Neuronal stem cell (in vitro differentiated cells): ENCODE measurements around the gene DLG3.

Experiments
- DNase-seq: peaks from one replicate; pipeline ENCODE4 v3.0.0-alpha.2; 2013; ENCODE audit warnings: low spot score
- H2AFZ ChIP-seq: one replicate; pipeline ENCODE4 v1.6.1; 2013; ENCODE audit warnings: mild to moderate bottlenecking, low read length, inconsistent platforms
- H2AK5ac ChIP-seq: 2 replicates; pipeline ENCODE4 v1.6.1; 2013; ENCODE audit warnings: low read depth, mild to moderate bottlenecking, inconsistent platforms, low read length, moderate library complexity, mixed read lengths
- H2BK120ac ChIP-seq: 2 replicates; pipeline ENCODE4 v1.6.1; 2013; ENCODE audit warnings: low read depth, mild to moderate bottlenecking, inconsistent platforms, low read length, moderate library complexity, mixed read lengths
- H2BK12ac ChIP-seq: one replicate; pipeline ENCODE4 v1.6.1; 2013; ENCODE audit warnings: low read length, inconsistent platforms
- H2BK15ac ChIP-seq: 2 replicates; pipeline ENCODE4 v1.6.1; 2013; ENCODE audit warnings: mild to moderate bottlenecking, low read length, inconsistent platforms, mixed read lengths
- H2BK5ac ChIP-seq: one replicate; pipeline ENCODE4 v1.6.1; 2013; ENCODE audit warnings: inconsistent platforms, mild to moderate bottlenecking, low read length, moderate library complexity
- H3K14ac ChIP-seq: one replicate; pipeline ENCODE4 v1.6.1; 2013; ENCODE audit warnings: low read length, inconsistent platforms
- H3K18ac ChIP-seq: 2 replicates; pipeline ENCODE4 v1.6.1; 2013; ENCODE audit warnings: low read length, inconsistent platforms
- H3K23ac ChIP-seq: 2 replicates; pipeline ENCODE4 v1.6.1; 2013; ENCODE audit warnings: low read depth, mild to moderate bottlenecking, mixed read lengths, low read length, inconsistent platforms; ENCODE audit not compliant: poor library complexity
- H3K27ac ChIP-seq: replicated peaks from 3 replicates; pipeline ENCODE4 v1.5.1; 2013; ENCODE audit warnings: low read length, inconsistent platforms
- H3K27me3 ChIP-seq, 3 experiments: 2 replicates each; pipeline ENCODE4 v1.6.1; 2013; ENCODE audit warnings: low read length in 3 of 3, mild to moderate bottlenecking in 2 of 3, inconsistent platforms in 1 of 3, low read depth in 1 of 3, mixed read lengths in 1 of 3, moderate library complexity in 1 of 3; ENCODE audit not compliant: control insufficient read depth in 3 of 3, insufficient read depth in 3 of 3
- H3K36me3 ChIP-seq, 2 donors: replicated peaks in 1 of 2; 2 replicates each; pipeline ENCODE4 v1.6.1; 2013; ENCODE audit warnings: low read length in 2 of 2; ENCODE audit not compliant: control insufficient read depth in 2 of 2, insufficient read depth in 2 of 2
- H3K4ac ChIP-seq: 2 replicates; pipeline ENCODE4 v1.6.1; 2013; ENCODE audit warnings: inconsistent platforms, mild to moderate bottlenecking, low read length, moderate library complexity
- H3K4me1 ChIP-seq, 2 donors: 1 replicate in 1 of 2; 2 replicates in 1 of 2; pipeline ENCODE4 v1.6.1; 2013; ENCODE audit warnings: low read length in 2 of 2, low read depth in 1 of 2; ENCODE audit not compliant: control insufficient read depth in 2 of 2, insufficient read depth in 1 of 2
- H3K4me2 ChIP-seq: one replicate; pipeline ENCODE4 v1.6.1; 2013; ENCODE audit warnings: mild to moderate bottlenecking, low read length, inconsistent platforms; ENCODE audit not compliant: insufficient read depth, poor library complexity, severe bottlenecking
- H3K4me3 ChIP-seq, 2 donors: 2 replicates each; pipeline ENCODE4 v1.5.1; 2013; ENCODE audit warnings: low read length in 2 of 2, mild to moderate bottlenecking in 2 of 2, inconsistent platforms in 1 of 2, moderate library complexity in 1 of 2
- H3K79me1 ChIP-seq: one replicate; pipeline ENCODE4 v1.6.1; 2013; ENCODE audit warnings: low read depth, mild to moderate bottlenecking, inconsistent platforms, low read length, moderate library complexity
- H3K9ac ChIP-seq: one replicate; pipeline ENCODE4 v1.6.1; 2013; ENCODE audit warnings: mild to moderate bottlenecking, low read depth, low read length, inconsistent platforms; ENCODE audit not compliant: poor library complexity
- H3K9me3 ChIP-seq, 2 donors: replicated peaks in 1 of 2; 2 replicates each; pipeline versions ENCODE3 to v1.6.1; 2013; ENCODE audit warnings: low read length in 2 of 2, mild to moderate bottlenecking in 2 of 2, inconsistent platforms in 1 of 2, low read depth in 1 of 2, mixed read lengths in 1 of 2, moderate library complexity in 1 of 2; ENCODE audit not compliant: control insufficient read depth in 2 of 2, insufficient read depth in 1 of 2
- H4K8ac ChIP-seq: one replicate; pipeline ENCODE4 v1.6.1; 2013; ENCODE audit warnings: low read depth, mild to moderate bottlenecking, inconsistent platforms, low read length, moderate library complexity
- H4K91ac ChIP-seq: one replicate; pipeline ENCODE4 v1.6.1; 2013; ENCODE audit warnings: low read length, low read depth, mild to moderate bottlenecking, inconsistent platforms; ENCODE audit not compliant: poor library complexity
- WGBS, 2 donors: extraction: QIAGEN DNeasy Blood & Tissue Kit; methylation state at CpG; one replicate each; pipeline ENCODE4 v1.1.7; 2013; ENCODE audit warnings: missing lambda C conversion rate in 2 of 2, mixed read lengths in 1 of 2; ENCODE audit not compliant: insufficient read length in 2 of 2, insufficient replicate concordance in 1 of 2; ENCODE audit errors: extremely low coverage in 2 of 2; 5-methylcytosine and 5-hydroxymethylcytosine counted together

The DLG3 gene

DNA sequence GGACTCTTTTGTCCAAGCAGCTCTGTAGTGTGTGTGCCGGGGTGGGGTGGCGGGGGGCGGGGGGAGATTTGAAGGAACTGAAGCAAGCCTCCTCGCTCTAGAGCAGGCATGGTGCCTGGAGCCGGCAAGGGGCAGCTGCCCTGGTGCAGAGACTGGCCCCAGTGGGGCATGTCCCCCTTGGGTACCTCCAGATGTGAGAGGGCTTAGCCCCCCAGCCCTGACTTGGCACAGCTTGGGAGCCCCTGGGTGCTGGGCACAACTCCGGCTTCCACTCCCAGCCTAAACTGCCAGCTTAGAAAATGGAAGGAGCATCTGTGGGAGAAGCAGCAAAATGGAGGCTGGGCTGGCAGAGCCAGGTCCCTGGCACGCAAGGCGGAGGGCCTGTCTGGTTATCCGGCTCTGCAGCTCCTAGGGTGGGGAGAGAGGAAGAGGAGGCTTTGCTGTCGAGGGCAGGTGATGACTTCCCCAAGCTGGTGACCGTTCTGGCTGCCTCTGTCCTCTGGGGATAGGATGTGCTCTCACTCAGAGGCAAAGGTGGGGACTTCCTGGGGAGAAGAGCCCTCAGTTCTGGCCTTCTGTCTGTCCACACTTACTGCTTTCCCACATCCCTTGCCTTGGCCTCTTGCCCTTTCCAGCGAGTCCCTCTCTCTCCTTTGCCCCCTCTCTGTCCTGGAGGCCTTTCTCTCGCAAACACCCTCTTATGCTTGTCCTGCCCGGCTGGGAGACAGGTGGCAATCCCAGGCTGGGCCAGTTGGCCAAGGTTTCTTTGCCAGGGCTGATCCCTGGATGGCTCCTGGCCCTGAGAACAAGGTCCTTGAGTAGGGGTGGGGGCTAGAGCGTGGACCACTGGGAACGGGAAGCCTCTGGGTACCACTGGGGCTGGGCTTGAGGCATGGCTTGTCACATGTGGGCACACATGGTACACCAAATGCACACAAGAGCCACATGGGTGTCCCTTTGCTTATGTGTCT is 2.0 kb downstream of the DLG3 start:
- H3K18ac ChIP-seq: no peak overlapping the region
- no peak overlapping the region for H2BK5ac ChIP-seq
- no peaks in the 10 kb centered on the region for H3K79me1 ChIP-seq
- H3K9ac ChIP-seq: no peak overlapping the region
- no peak overlapping the region for H3K4me2 ChIP-seq
- no peak overlapping the region for H3K23ac ChIP-seq
- H4K91ac ChIP-seq: no peak overlapping the region
- no peak overlapping the region for H3K4me3 ChIP-seq
- H3K27ac ChIP-seq: no peak overlapping the region
- WGBS, 2 donors: no CpG with 5 or more reads among the region's 16 CpGs
- H3K4ac ChIP-seq: no peak overlapping the region
- peaks cover 0 to 35% (median 12%) of the 10 kb centered on the region in 3 experiments for H3K27me3 ChIP-seq
- H3K14ac ChIP-seq: no peak overlapping the region
- no peak overlapping the region for H2BK120ac ChIP-seq
- no peak overlapping the region for H2AK5ac ChIP-seq
- no peaks in the 10 kb centered on the region for H3K9me3 ChIP-seq
- H2BK12ac ChIP-seq: no peak overlapping the region
- H2BK15ac ChIP-seq: no peak overlapping the region
- no peak overlapping the region for H4K8ac ChIP-seq
- no peak for DNase-seq
- peaks cover 0 to 2% of the 10 kb centered on the region in 2 donors for H3K4me1 ChIP-seq
- no peaks in the 10 kb centered on the region for H3K36me3 ChIP-seq
- H2AFZ ChIP-seq: no peak overlapping the region

- H3K18ac ChIP-seq: no peak overlapping the region
- H3K4me2 ChIP-seq: no peak overlapping the region
- no peak overlapping the region for H2AK5ac ChIP-seq
- no peaks in the 10 kb centered on the region for H3K36me3 ChIP-seq
- H2BK120ac ChIP-seq: no peak overlapping the region
- no peak overlapping the region for H2BK15ac ChIP-seq
- no peak overlapping the region for H2BK5ac ChIP-seq
- H3K27ac ChIP-seq: no peak overlapping the region
- peak overlapping the region; percentile 21 for H3K9ac ChIP-seq
- H4K8ac ChIP-seq: no peak overlapping the region
- H3K27me3 ChIP-seq: peaks cover 0 to 29% (median 12%) of the 10 kb centered on the region in 3 experiments
- H3K23ac ChIP-seq: no peak overlapping the region
- no peaks in the 10 kb centered on the region for H3K79me1 ChIP-seq
- H3K4me1 ChIP-seq: peaks cover 0 to 2% of the 10 kb centered on the region in 2 donors
- no peaks in the 10 kb centered on the region for H3K9me3 ChIP-seq
- no peak overlapping the region for H2AFZ ChIP-seq
- no peak overlapping the region for H3K4me3 ChIP-seq
- H3K14ac ChIP-seq: no peak overlapping the region
- H2BK12ac ChIP-seq: no peak overlapping the region
- DNase-seq: no peak
- H3K4ac ChIP-seq: no peak overlapping the region
- H4K91ac ChIP-seq: no peak overlapping the region
- WGBS, 2 donors: no CpG with 5 or more reads among the region's 14 CpGs
Measured at GRCh38 chrX:70449457-70449966, 4.9 kb downstream of the DLG3 start.

GRCh38 chrX:70452143-70452733 is 7.6 kb downstream of the DLG3 start:
- DNase-seq: no peak
- Histone ChIP-seq H3K27ac (no peak overlapping the region), H3K4ac (no peak overlapping the region), H3K4me3 (peak overlapping the region; percentile 59 to 74), H3K4me2 (peak overlapping the region; percentile 49), H4K8ac (no peak overlapping the region), H2BK15ac (no peak overlapping the region), H3K14ac (no peak overlapping the region), H4K91ac (no peak overlapping the region), H3K18ac (peak overlapping the region; percentile 38), H2BK12ac (no peak overlapping the region), H3K9me3 (no peaks in the 10 kb centered on the region), H2BK5ac (no peak overlapping the region), H3K23ac (no peak overlapping the region), H2AK5ac (no peak overlapping the region), H3K9ac (peak overlapping the region; percentile 44), H2AFZ (peak overlapping the region; percentile 93), H3K36me3 (peaks cover 0 to 4% of the 10 kb centered on the region in 2 donors), H3K27me3 (peaks cover 0 to 8% (median 0%) of the 10 kb centered on the region in 3 experiments), H2BK120ac (no peak overlapping the region), H3K4me1 (peaks cover 0 to 3% of the 10 kb centered on the region in 2 donors), H3K79me1 (peaks cover 2% of the 10 kb centered on the region)
- WGBS, 2 donors: no CpG with 5 or more reads among the region's 39 CpGs
